ENCODE measurements around the gene ZNF700. TPM values are rescaled to one million over a fixed set of nuclear protein-coding genes. Genes with fewer than 3 reads are reported as not detected.

The ZNF700 gene
- total and polyA plus RNA-seq, 2 donors (not counting 3 experiments of a cell fraction or from before 2014, with no cell fraction given) = 2.3 to 7.9 TPM

DNA sequence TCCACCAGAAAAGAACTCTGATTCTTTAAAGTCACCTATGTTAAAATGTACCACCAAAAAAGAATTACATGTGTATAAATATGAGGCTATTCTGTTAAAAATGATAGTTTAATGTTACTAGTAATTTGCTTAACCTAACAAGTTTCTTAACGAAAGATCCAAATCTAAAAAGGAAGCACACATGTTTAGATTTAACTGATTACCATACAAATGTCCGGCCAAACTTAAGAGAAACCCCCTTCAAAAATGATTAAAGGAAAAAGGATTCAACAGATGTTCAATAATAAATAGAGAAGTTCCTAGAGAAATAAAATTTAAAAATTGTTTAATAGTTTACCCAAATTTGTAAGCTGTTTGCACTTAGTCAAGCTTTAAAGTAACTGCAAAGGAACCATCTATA lies 42.3 kb upstream of the ZNF700 start:
- Histone ChIP-seq H3K27me3 (ENCODE audit: control insufficient read depth in 2 of 2, insufficient read depth in 2 of 2, low read length in 2 of 2) (no peaks in the 10 kb centered on the region), H3K4me3 (replicated peaks in 1 of 3; ENCODE audit: insufficient read depth in 1 of 3, low read depth in 1 of 3, low read length in 3 of 3) (no peak overlapping the region), H3K4me2 (ENCODE audit: insufficient read depth, low read length) (no peak overlapping the region), H3K27ac (ENCODE audit: insufficient read depth, low read depth, low read length) (no peak overlapping the region), H3K9me3 (replicated peaks; ENCODE audit: control insufficient read depth, insufficient read depth, low read length) (no peaks in the 10 kb centered on the region), H4K20me1 (replicated peaks; ENCODE audit: control insufficient read depth, extremely low read depth, insufficient read depth, low read length) (no peaks in the 10 kb centered on the region), H2AFZ (ENCODE audit: low read depth, low read length) (no peak overlapping the region), H3K79me2 (ENCODE audit: control insufficient read depth, insufficient read depth, low read length) (no peaks in the 10 kb centered on the region), H3K4me1 (ENCODE audit: control insufficient read depth, extremely low read depth, insufficient read depth, low read length) (no peaks in the 10 kb centered on the region), H3K36me3 (ENCODE audit: control insufficient read depth in 2 of 2, extremely low read depth in 1 of 2, insufficient read depth in 2 of 2, low read length in 2 of 2) (no peaks in the 10 kb centered on the region), H3K9me1 (replicated peaks; ENCODE audit: control insufficient read depth, extremely low read depth, insufficient read depth, low read length) (no peaks in the 10 kb centered on the region), H3K9ac (replicated peaks; ENCODE audit: extremely low read depth, insufficient read depth, low read length) (no peak overlapping the region)
- no TSS peak for BruUV-seq (replicated peaks)
- POLR2A ChIA-PET = no interaction called here
- dilution Hi-C loops (cut with MboI; ENCODE audit: extremely low pct_ligation_motif_present, low sequenced_read_pairs) (no loop called here), intact Hi-C loops (cut with micrococcal nuclease) (no loop called here)
- CTCF ChIA-PET = interaction anchor here (6.9 kb wide), 1 partner anchor 106 kb away, joined by 39 read pairs; no protein-coding TSS in a partner anchor
- TF ChIP-seq GATA2 (IDR thresholded peaks at IDR 0.05; ENCODE audit: insufficient read depth, insufficient read length, low read depth, low read length) (no peak), EZH2 (IDR thresholded peaks at IDR 0.05; ENCODE audit: borderline replicate concordance, low read depth, low read length, severe bottlenecking) (no peak), CTCF (IDR thresholded peaks at IDR 0.05; ENCODE audit: extremely low read depth in 1 of 2, insufficient read depth in 1 of 2, low read depth in 1 of 2, low read length in 2 of 2) (no peak), JUN (IDR thresholded peaks at IDR 0.05; ENCODE audit: borderline replicate concordance, insufficient read depth, insufficient read length, low read depth) (no peak), POLR2A (IDR thresholded peaks at IDR 0.05; ENCODE audit: low read depth, low read length) (no peak), POLR2AphosphoS5 (IDR thresholded peaks at IDR 0.05; ENCODE audit: insufficient read depth, low read depth, low read length) (no peak), FOS (IDR thresholded peaks at IDR 0.05; ENCODE audit: borderline replicate concordance, insufficient read depth, low read length) (no peak), MYC (IDR thresholded peaks at IDR 0.05; ENCODE audit: low read depth, low read length) (no peak)
- TF ChIP-seq, protein P1, sequence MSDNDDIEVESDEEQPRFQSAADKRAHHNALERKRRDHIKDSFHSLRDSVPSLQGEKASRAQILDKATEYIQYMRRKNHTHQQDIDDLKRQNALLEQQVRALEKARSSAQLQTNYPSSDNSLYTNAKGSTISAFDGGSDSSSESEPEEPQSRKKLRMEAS (IDR thresholded peaks at IDR 0.05; ENCODE audit: insufficient read depth, insufficient read length) = no peak
- DNase-seq (ENCODE audit: low read depth, low spot score) = no peak
- no peak for FAIRE-seq

Data from endothelial cell of umbilical vein (primary cell).